ENCODE data around the gene COG3.

GRCh38 chr13:45468635-45469034 is 3.9 kb downstream of the COG3 start:
- no peak for TF ChIP-seq CTCF (IDR thresholded peaks at IDR 0.05 in 8 of 11, conservative IDR thresholded peaks at IDR 0.05 in 3 of 11)
- TF ChIP-seq POLR2AphosphoS5 (IDR thresholded peaks at IDR 0.05) = no peak
